Measurements from ENCODE around the gene SCN4A.

The SCN4A gene

GRCh38 chr17:63937319-63937718, 35.4 kb downstream of the SCN4A start:
- Histone ChIP-seq H3K4me1 (ENCODE audit: control insufficient read depth, insufficient read depth, low read length) (no peaks in the 10 kb centered on the region), H3K4me3 (ENCODE audit: low read depth, low read length) (no peak overlapping the region), H3K9me3 (ENCODE audit: control insufficient read depth, insufficient read depth, low read length) (no peaks in the 10 kb centered on the region), H3K27me3 (ENCODE audit: control insufficient read depth, insufficient read depth, low read length) (no peaks in the 10 kb centered on the region), H3K36me3 (ENCODE audit: control insufficient read depth, insufficient read depth, low read length) (peaks cover under 1% of the 10 kb centered on the region), H3K9ac (ENCODE audit: low read depth, low read length) (no peak overlapping the region)

- H3K4me3 ChIP-seq (ENCODE audit: low read depth, low read length) = no peak overlapping the region
- H3K36me3 ChIP-seq (ENCODE audit: control insufficient read depth, insufficient read depth, low read length) = no peaks in the 10 kb centered on the region
- no peaks in the 10 kb centered on the region for H3K9me3 ChIP-seq (ENCODE audit: control insufficient read depth, insufficient read depth, low read length)
- H3K27me3 ChIP-seq (ENCODE audit: control insufficient read depth, insufficient read depth, low read length) = no peaks in the 10 kb centered on the region
- no peak overlapping the region for H3K9ac ChIP-seq (ENCODE audit: low read depth, low read length)
- H3K4me1 ChIP-seq (ENCODE audit: control insufficient read depth, insufficient read depth, low read length) = peaks cover 3% of the 10 kb centered on the region
Measured at GRCh38 chr17:63934183-63935112, 38.3 kb downstream of the SCN4A start.

DNA sequence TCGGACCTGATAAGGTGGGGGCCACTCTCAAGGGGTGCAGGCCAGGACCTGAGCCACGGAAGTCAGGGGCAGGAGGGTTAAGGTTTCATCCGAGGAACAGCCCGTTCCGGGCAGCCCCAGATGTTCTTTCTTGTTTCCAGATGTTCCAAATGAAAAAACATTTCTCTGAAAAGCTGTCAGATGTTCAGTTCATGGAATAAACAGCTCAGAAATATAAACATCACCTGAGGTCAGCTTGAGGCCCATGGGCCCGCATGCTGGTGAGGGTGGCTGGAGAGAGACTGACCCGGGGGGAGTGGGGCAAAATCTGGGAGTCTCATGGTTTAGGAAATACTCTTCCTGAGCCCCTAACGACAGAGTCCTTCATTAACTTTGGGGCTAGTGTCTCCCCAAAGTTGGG, 39.1 kb downstream of the SCN4A start:
- no peaks in the 10 kb centered on the region for H3K36me3 ChIP-seq (ENCODE audit: control insufficient read depth, insufficient read depth, low read length)
- H3K4me1 ChIP-seq (ENCODE audit: control insufficient read depth, insufficient read depth, low read length) = peaks cover 3% of the 10 kb centered on the region
- H3K27me3 ChIP-seq (ENCODE audit: control insufficient read depth, insufficient read depth, low read length) = no peaks in the 10 kb centered on the region
- no peak overlapping the region for H3K9ac ChIP-seq (ENCODE audit: low read depth, low read length)
- H3K4me3 ChIP-seq (ENCODE audit: low read depth, low read length) = no peak overlapping the region
- H3K9me3 ChIP-seq (ENCODE audit: control insufficient read depth, insufficient read depth, low read length) = no peaks in the 10 kb centered on the region

- no peak overlapping the region for H3K4me3 ChIP-seq (ENCODE audit: low read depth, low read length)
- no peaks in the 10 kb centered on the region for H3K27me3 ChIP-seq (ENCODE audit: control insufficient read depth, insufficient read depth, low read length)
- H3K9ac ChIP-seq (ENCODE audit: low read depth, low read length) = no peak overlapping the region
- peaks cover 3% of the 10 kb centered on the region for H3K4me1 ChIP-seq (ENCODE audit: control insufficient read depth, insufficient read depth, low read length)
- no peaks in the 10 kb centered on the region for H3K36me3 ChIP-seq (ENCODE audit: control insufficient read depth, insufficient read depth, low read length)
- no peaks in the 10 kb centered on the region for H3K9me3 ChIP-seq (ENCODE audit: control insufficient read depth, insufficient read depth, low read length)
Measured at GRCh38 chr17:63932721-63933120, 40.0 kb downstream of the SCN4A start.

GRCh38 chr17:63931981-63932561, 40.6 kb downstream of the SCN4A start, which contains the start of gene CD79B:
Gene CD79B (minus strand): TSS chr17:63932331. CDS start chr17:63932261, 70 bp downstream.
- no peaks in the 10 kb centered on the region for H3K36me3 ChIP-seq (ENCODE audit: control insufficient read depth, insufficient read depth, low read length)
- no peak within 1 kb of the TSS for H3K9ac ChIP-seq (ENCODE audit: low read depth, low read length)
- no peaks in the 10 kb centered on the region for H3K27me3 ChIP-seq (ENCODE audit: control insufficient read depth, insufficient read depth, low read length)
- peaks cover 3% of the 10 kb centered on the region for H3K4me1 ChIP-seq (ENCODE audit: control insufficient read depth, insufficient read depth, low read length)
- H3K4me3 ChIP-seq (ENCODE audit: low read depth, low read length) = no peak within 1 kb of the TSS
- H3K9me3 ChIP-seq (ENCODE audit: control insufficient read depth, insufficient read depth, low read length) = no peaks in the 10 kb centered on the region

DNA sequence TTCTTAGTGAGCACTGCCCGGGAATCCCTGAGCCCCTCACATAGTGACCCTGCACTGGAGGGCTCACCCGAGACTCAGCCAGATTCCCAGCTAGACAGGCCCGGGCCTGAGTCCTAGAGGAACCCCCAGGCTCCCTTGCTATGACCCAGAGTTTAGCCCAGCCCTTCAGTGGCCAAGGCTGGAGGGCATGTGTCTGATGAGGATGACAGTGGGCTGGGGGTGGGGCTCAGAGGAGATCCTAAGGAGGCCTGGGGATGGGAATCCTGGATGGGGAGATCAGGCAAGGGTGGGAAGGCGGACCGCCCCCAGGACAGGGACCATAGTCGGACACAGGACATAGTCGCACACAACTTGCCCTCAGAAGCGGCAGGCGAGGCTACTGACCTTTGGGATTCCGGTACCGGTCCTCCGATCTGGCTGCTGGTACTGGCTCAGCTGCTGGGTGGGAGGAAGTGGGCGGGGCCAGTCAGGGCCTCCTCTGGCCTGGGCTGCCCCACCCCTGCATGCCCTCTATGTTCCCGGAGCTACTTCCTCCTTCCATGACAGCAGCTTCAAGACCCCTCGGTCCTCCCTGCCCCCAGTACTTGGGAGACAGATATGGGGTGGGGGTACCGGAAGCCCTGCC, 41.7 kb downstream of the SCN4A start:
- H3K4me1 ChIP-seq (ENCODE audit: control insufficient read depth, insufficient read depth, low read length) = peaks cover 3% of the 10 kb centered on the region
- H3K36me3 ChIP-seq (ENCODE audit: control insufficient read depth, insufficient read depth, low read length) = no peaks in the 10 kb centered on the region
- H3K9me3 ChIP-seq (ENCODE audit: control insufficient read depth, insufficient read depth, low read length) = no peaks in the 10 kb centered on the region
- no peak overlapping the region for H3K4me3 ChIP-seq (ENCODE audit: low read depth, low read length)
- H3K9ac ChIP-seq (ENCODE audit: low read depth, low read length) = no peak overlapping the region
- H3K27me3 ChIP-seq (ENCODE audit: control insufficient read depth, insufficient read depth, low read length) = no peaks in the 10 kb centered on the region

GRCh38 chr17:63929860-63930766, 42.6 kb downstream of the SCN4A start:
- Histone ChIP-seq H3K9ac (ENCODE audit: low read depth, low read length) (no peak overlapping the region), H3K36me3 (ENCODE audit: control insufficient read depth, insufficient read depth, low read length) (no peaks in the 10 kb centered on the region), H3K9me3 (ENCODE audit: control insufficient read depth, insufficient read depth, low read length) (no peaks in the 10 kb centered on the region), H3K27me3 (ENCODE audit: control insufficient read depth, insufficient read depth, low read length) (no peaks in the 10 kb centered on the region), H3K4me1 (ENCODE audit: control insufficient read depth, insufficient read depth, low read length) (peaks cover 3% of the 10 kb centered on the region), H3K4me3 (ENCODE audit: low read depth, low read length) (no peak overlapping the region)

DNA sequence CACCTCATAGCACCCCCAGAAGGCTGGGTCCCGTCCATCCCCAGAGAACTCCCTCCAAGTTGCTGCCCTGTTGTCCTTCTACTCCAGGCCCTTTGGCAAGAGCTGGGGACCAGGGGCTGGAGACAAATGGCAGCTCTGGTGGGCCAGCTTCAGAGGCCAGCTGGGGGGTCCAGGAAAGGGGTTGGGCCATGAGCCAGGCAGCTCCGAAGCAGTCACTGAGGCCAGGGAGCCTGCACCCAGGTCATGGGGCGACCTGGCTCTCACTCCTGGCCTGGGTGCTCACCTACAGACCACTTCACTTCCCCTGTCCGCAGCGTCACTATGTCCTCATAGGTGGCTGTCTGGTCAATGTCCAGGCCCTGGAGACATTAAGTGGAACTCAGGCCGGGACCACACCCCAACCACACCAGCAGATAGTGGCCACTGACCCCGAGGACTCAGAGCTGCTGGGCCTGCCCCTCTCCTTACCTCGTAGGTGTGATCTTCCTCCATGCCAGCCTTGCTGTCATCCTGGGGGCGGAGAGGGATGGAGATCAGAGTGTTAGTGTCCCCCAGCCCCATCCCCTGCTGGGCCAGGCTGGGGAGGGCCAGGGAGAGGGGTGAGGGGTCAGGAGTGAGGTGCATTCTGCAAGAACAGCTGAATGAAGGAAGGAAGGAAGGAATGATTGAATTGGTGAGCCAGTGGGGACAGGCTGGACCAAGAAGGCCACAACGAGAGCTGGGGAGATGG, 43.6 kb downstream of the SCN4A start:
- Histone ChIP-seq H3K9me3 (ENCODE audit: control insufficient read depth, insufficient read depth, low read length) (no peaks in the 10 kb centered on the region), H3K27me3 (ENCODE audit: control insufficient read depth, insufficient read depth, low read length) (no peaks in the 10 kb centered on the region), H3K36me3 (ENCODE audit: control insufficient read depth, insufficient read depth, low read length) (no peaks in the 10 kb centered on the region), H3K4me1 (ENCODE audit: control insufficient read depth, insufficient read depth, low read length) (peaks cover 3% of the 10 kb centered on the region), H3K4me3 (ENCODE audit: low read depth, low read length) (no peak overlapping the region), H3K9ac (ENCODE audit: low read depth, low read length) (no peak overlapping the region)

DNA sequence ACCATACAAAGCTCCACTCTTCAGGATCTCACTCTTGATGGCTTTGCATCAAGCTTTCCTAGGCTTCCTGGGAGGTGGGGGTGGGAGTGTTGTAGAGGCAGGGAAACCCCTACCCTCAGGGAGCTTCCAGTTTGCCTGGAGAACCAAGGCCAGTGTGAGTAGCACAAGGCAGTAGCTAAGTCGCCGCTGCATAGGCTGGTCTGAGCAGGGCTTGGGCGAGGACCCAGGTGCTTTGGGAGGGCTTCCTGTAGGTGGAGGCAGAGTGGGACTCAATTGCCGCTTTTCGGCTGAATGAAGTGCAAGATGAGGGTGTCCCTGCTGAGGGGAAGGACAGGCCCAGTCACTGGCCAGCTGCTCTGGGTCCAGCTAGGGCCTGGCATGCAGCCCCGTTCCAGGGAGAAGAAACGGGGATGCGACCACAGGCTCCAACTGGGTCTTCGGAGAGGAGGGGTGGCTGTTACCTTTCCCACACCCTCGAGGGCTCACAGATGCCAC, 44.5 kb downstream of the SCN4A start:
- Histone ChIP-seq H3K9ac (ENCODE audit: low read depth, low read length) (no peak overlapping the region), H3K27me3 (ENCODE audit: control insufficient read depth, insufficient read depth, low read length) (no peaks in the 10 kb centered on the region), H3K4me1 (ENCODE audit: control insufficient read depth, insufficient read depth, low read length) (peaks cover 3% of the 10 kb centered on the region), H3K36me3 (ENCODE audit: control insufficient read depth, insufficient read depth, low read length) (no peaks in the 10 kb centered on the region), H3K4me3 (ENCODE audit: low read depth, low read length) (no peak overlapping the region), H3K9me3 (ENCODE audit: control insufficient read depth, insufficient read depth, low read length) (no peaks in the 10 kb centered on the region)

GRCh38 chr17:63927464-63928171, 45.1 kb downstream of the SCN4A start:
- H3K4me1 ChIP-seq (ENCODE audit: control insufficient read depth, insufficient read depth, low read length) = peaks cover 3% of the 10 kb centered on the region
- H3K27me3 ChIP-seq (ENCODE audit: control insufficient read depth, insufficient read depth, low read length) = no peaks in the 10 kb centered on the region
- no peak overlapping the region for H3K4me3 ChIP-seq (ENCODE audit: low read depth, low read length)
- no peak overlapping the region for H3K9ac ChIP-seq (ENCODE audit: low read depth, low read length)
- no peaks in the 10 kb centered on the region for H3K36me3 ChIP-seq (ENCODE audit: control insufficient read depth, insufficient read depth, low read length)
- no peaks in the 10 kb centered on the region for H3K9me3 ChIP-seq (ENCODE audit: control insufficient read depth, insufficient read depth, low read length)
